Neural crest cell (in vitro differentiated cells): ENCODE results near the gene XPNPEP2. TPM values are rescaled to one million over a fixed set of nuclear protein-coding genes. Genes with fewer than 3 reads are reported as not detected.
"Not testable (repeated sequence)": the region's sequence is repeated elsewhere in the genome, so short reads cannot be mapped to it uniquely, and the experiment has no call there.

Experiments
- DNase-seq: peaks from one replicate; pipeline ENCODE4 v3.0.0; 2021; ENCODE audit warnings: low read depth, mixed read lengths, low spot score
- H3K27ac Mint-ChIP-seq: one replicate; pipeline ENCODE4 v1.8.0; 2021; ENCODE audit warnings: mild to moderate bottlenecking, mixed read lengths; ENCODE audit not compliant: unreplicated experiment
- H3K27me3 Mint-ChIP-seq: 2 replicates; pipeline ENCODE4 v1.8.0; 2021; ENCODE audit warnings: low read depth, mild to moderate bottlenecking, mixed read lengths
- H3K36me3 Mint-ChIP-seq: 2 replicates; pipeline ENCODE4 v1.8.0; 2021; ENCODE audit warnings: low read depth, mild to moderate bottlenecking, mixed read lengths
- H3K4me1 Mint-ChIP-seq: 2 replicates; pipeline ENCODE4 v1.8.0; 2021; ENCODE audit warnings: mixed read lengths
- H3K4me3 Mint-ChIP-seq: one replicate; pipeline ENCODE4 v1.8.0; 2021; ENCODE audit warnings: mild to moderate bottlenecking, mixed read lengths
- H3K9me3 Mint-ChIP-seq: 2 replicates; pipeline ENCODE4 v1.8.0; 2021; ENCODE audit warnings: mixed read lengths
- total RNA-seq: library from RNA; stranded (reverse); gene quantifications from 2 replicates; pipeline ENCODE4 v1.2.1, GENCODE V29; 2021
- TF ChIP-seq, protein P1 (sequence below): fragments of 200-600 bp; sonication (generic); conservative IDR thresholded peaks from 2 replicates; pipeline ENCODE4 v1.5.0; 2021; ENCODE audit warnings: antibody characterized with exemption, mild to moderate bottlenecking

Gene XPNPEP2
- total RNA-seq, 1 donor from 2014 or later = 0.40 TPM

DNA sequence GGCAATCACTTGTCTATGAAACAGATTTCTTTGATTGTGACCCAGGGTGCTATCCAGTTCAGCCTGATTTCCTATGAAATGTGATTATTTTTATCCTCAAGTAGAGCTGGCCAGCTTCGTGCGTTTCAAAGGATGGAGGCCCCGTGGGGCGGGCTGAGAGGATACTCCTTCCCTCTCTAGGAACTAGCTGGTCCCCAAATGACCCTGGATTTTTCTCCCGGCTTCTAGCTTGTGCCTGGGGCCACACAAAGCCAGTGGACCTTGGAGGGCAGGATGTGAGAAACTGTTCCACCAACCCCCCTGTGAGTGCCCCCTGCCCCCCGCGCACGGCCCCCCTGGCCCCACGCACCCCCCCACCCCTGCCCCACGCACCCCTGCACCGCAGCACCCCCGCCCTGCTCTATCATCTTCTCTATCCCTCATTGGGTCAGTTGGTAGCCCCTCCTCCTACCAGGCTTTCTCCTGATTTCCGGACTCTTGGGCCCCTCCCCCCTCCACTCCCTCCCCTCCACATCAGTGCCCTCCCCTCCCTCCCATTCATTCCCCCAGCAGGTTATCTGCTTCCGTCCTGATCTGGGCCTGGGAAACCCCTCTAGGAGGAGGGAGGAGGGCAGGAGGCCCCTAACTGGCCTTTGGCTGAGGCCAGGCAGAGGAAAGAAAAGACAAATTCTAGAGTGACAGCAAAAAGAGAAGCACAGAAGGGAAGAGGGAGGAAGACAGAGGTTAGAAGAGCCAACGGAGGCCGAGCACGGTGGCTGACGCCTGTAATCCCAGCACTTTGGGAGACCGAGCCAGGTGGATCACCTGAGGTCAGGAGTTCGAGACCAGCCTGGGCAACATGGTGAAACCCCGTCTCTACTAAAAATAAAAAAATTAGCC lies 3.3 kb downstream of the XPNPEP2 start:
- Mint-ChIP-seq H3K4me1 (peaks cover 28% of the 10 kb centered on the region), H3K27me3 (no peaks in the 10 kb centered on the region), H3K4me3 (no peak overlapping the region), H3K9me3 (no peaks in the 10 kb centered on the region), H3K27ac (peak overlapping the region; percentile 92), H3K36me3 (no peaks in the 10 kb centered on the region)
- TF ChIP-seq, protein P1, sequence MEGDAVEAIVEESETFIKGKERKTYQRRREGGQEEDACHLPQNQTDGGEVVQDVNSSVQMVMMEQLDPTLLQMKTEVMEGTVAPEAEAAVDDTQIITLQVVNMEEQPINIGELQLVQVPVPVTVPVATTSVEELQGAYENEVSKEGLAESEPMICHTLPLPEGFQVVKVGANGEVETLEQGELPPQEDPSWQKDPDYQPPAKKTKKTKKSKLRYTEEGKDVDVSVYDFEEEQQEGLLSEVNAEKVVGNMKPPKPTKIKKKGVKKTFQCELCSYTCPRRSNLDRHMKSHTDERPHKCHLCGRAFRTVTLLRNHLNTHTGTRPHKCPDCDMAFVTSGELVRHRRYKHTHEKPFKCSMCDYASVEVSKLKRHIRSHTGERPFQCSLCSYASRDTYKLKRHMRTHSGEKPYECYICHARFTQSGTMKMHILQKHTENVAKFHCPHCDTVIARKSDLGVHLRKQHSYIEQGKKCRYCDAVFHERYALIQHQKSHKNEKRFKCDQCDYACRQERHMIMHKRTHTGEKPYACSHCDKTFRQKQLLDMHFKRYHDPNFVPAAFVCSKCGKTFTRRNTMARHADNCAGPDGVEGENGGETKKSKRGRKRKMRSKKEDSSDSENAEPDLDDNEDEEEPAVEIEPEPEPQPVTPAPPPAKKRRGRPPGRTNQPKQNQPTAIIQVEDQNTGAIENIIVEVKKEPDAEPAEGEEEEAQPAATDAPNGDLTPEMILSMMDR = no peak
- DNase-seq = peak; percentile 29

- peak overlapping the region; percentile 92 for H3K27ac Mint-ChIP-seq
- not testable (repeated sequence) for H3K9me3 Mint-ChIP-seq, H3K4me3 Mint-ChIP-seq, H3K27me3 Mint-ChIP-seq, DNase-seq, H3K36me3 Mint-ChIP-seq
- H3K4me1 Mint-ChIP-seq = peaks cover 28% of the 10 kb centered on the region
These were observed 4.0 kb downstream of the XPNPEP2 start for GRCh38 chrX:129742759-129743152.

DNA sequence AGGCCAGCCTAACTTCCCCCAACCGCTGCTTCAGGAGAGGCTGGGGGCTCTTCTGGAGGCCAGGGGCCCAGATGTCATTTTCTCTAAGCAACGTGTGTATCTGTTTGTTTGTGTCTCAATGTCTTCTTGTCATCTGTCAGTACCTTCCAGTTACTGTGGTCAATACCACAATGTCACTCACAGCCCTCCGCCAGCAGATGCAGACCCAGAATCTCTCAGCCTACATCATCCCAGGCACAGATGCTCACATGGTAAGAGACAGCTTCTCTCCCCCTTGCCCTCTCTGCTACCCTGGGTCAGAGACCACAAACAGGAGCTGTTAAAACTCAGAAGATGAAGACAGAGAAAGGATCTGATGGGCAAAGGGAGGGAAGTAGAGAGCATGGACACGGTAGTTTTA lies 5.0 kb downstream of the XPNPEP2 start:
- Mint-ChIP-seq H3K9me3 (no peaks in the 10 kb centered on the region), H3K27me3 (no peaks in the 10 kb centered on the region), H3K4me3 (no peak overlapping the region), H3K4me1 (peaks cover 28% of the 10 kb centered on the region), H3K27ac (peak overlapping the region; percentile 12), H3K36me3 (no peaks in the 10 kb centered on the region)
- DNase-seq = no peak
- TF ChIP-seq, protein P1 = no peak

DNA sequence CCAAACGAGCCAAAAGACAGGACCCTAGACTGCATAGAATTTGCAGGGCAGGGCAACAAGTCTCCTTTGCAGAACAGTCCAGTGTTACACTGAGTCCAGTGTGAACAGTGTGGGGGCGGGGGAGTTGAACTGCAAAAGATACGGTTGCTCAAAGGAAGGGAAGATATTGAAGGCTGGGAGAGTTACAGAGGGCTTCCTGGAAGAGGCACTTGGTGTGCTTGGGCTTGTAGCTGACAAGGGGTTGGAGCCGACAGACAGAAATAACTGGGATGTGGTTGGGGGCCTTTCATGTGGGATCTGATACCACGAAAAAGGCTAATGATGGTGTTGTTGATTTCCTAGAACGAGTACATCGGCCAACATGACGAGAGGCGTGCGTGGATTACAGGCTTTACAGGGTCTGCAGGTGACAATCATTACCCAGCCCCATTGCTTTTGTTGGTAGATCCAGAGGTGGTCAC lies 6.1 kb downstream of the XPNPEP2 start:
- Mint-ChIP-seq H3K27me3 (no peaks in the 10 kb centered on the region), H3K4me3 (no peak overlapping the region), H3K27ac (no peak overlapping the region), H3K9me3 (no peaks in the 10 kb centered on the region), H3K4me1 (peaks cover 21% of the 10 kb centered on the region), H3K36me3 (no peaks in the 10 kb centered on the region)
- DNase-seq = no peak
- TF ChIP-seq, protein P1 = no peak

DNA sequence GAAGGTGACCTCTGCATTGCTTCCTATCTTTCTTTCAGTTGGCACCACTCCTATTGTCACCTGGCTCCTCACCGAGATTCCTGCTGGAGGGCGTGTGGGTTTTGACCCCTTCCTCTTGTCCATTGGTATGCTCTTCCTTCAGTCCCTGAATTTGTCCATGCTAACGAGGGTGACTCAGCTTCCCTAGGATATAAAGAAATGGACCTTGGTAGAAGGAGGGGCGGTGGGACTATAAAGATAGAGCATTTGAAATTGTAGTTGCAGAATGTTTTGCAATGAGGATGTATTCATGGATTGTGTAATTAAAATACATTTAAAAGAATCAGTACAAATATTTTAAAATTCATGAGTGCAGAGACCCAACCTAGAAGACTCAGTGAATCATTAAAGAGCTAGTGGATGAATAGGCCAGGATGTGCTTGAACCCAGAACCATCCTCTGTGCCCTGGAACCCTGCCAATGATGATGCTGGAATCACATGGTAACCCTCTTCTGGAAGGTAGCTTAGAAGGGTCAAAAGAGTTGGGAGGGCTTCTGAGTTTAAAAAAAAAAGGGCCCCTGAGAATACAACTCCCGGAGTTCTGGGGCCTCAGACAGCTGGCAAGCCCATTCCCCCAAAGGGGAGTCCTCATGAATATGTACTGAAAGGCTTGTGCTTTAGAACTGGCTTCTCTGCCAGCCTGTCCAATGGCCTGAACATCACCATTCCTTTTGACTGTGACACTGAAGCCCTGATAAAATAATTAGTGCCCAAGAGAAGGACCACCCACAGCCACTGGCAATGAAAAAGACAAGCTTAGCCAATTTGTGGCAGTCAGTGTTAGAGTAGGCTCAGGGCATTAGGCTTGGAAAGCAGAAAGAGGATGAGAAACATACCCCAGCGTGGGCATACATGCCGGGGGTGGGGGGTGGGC lies 8.0 kb downstream of the XPNPEP2 start:
- no peak overlapping the region for H3K27ac Mint-ChIP-seq
- no peaks in the 10 kb centered on the region for H3K27me3 Mint-ChIP-seq
- peaks cover 14% of the 10 kb centered on the region for H3K4me1 Mint-ChIP-seq
- DNase-seq = no peak
- H3K4me3 Mint-ChIP-seq = no peak overlapping the region
- no peaks in the 10 kb centered on the region for H3K9me3 Mint-ChIP-seq
- TF ChIP-seq, protein P1 = no peak
- H3K36me3 Mint-ChIP-seq = no peaks in the 10 kb centered on the region
